ENCODE measurements around the gene HOXA6. TPM values are rescaled to one million over a fixed set of nuclear protein-coding genes. Genes with fewer than 3 reads are reported as not detected.

Gene HOXA6
- total RNA-seq, 1 donor from 2014 or later: not detected

- ATAC-seq (ENCODE audit: poor library complexity): no peak
- DNase-seq: no peak
- intact Hi-C loops (cut with DNase I): no loop called here
Measured at GRCh38 chr7:27118580-27118979, 29.0 kb downstream of the HOXA6 start.

DNA sequence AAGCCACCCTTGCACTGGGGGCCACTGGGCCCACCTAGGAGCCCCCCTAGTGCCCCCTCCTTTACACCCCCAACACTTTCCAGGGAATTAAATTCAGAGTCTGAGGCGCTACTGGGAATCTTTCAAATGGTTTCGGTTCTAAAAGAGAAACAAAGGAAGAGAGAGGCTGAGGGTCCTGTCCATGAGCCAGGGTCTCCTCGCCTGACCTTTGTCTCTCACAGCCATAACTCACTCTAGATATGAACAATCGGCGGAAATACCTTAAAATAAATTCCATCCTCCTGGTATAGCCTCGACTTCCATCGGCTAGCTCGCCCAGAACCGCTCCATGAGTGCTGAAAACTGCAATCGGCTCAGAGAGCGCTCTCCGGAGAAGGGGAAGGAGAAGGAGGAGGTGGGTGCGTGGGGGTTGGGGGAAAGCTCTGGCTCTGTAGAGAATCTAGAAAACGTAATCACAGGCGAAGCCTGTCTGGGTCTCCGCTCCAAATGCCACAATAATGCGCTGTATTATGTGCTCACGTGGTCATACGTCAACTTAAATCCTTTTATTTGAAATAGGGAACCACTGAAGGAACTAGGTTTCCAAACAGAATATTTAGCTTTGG is 29.6 kb downstream of the HOXA6 start:
- ATAC-seq (ENCODE audit: poor library complexity) (no peak), DNase-seq (no peak)

DNA sequence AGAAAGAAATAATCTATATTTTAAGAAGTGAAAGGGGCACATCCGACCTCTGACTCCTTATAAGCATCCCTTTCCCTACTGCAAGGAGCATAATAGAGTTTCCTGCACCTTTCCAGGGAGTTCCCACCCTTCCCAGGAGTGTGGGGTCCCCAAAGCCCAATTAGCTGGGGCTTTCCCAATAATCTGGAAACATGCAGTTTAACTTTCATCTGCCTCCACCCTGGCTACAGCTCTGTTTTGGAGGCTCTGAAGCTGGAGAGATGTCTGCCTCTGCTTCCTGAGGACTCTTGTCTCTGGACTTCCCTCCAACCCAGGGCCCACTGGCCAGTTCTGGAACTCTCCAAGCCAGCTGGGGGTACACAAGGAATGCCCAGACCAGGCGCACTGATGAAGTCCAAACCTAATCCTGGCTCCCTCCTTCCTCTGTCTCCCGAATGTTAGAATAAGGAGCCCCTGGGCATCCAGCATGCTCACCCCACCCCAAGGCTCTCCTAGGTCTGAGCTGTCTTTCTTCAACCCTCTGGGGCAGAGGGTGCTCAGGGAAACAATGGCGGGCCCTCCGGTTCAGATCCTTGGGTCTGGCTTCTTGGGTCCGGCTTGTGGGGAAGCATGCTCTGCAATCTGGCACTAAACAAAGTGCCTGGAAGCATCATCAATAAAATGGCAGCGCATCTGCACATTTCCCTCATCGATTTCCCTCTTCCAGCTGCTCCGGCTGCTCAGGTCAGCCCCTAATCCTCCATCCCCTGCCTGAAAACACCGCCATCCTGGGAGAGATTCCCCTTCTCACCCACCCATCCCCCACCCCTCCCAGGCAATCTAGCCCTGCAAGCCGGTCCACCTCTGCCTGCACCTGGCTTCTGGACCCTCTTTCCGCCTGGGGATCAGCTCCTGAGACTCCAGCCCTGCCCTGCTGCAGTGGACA is 30.4 kb downstream of the HOXA6 start:
- no peak for DNase-seq
- intact Hi-C loops (cut with DNase I): no loop called here
- ATAC-seq (ENCODE audit: poor library complexity): no peak

More for the DNA sequence above, 29.6 kb downstream of the HOXA6 start:
- intact Hi-C loops (cut with DNase I): no loop called here

DNA sequence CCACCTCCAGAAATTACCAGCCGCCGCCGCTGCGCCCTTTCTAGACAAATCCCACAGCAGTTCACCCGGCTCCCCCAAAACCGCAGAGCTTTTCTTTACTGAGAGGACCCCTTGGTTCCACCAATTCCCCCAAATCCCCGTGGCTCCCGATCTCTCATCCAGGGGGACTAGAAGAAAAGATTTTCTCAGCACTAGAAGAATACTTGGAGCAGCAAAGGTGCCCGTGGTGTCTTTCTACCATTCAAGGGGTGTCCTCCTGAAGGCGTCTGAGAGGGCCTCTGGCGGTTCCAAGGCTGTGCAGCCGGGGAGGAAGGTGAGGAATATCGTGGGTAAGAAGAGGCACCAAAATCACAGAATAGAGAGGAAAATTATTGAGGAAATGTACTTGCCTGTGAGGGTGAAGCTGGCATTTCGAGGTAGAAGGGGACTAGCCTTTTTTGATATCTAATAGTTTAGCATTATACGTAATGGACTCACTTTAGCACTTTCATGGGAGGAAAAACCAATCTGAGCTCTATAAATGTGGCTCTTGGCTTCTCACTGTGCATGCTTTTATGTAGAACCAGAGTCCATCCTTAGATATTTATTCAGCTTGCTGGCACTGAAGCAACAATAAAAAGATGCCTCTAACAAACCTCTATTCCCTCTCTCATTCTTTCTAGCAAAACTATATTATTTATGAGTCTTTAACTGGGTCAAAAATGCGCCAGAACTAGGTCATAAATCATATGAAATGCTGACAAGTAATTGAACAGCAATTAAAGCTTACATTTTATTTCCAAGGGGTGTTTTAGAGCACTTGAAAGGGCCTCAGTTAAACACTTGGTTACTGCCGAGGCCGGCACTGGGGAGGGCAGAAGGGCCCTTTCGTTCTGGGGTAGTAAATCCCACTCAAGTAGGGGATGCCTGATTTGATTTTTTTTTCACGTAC is 31.3 kb downstream of the HOXA6 start:
- ATAC-seq (ENCODE audit: poor library complexity) (no peak), DNase-seq (no peak)
- intact Hi-C loops (cut with DNase I): no loop called here

DNA sequence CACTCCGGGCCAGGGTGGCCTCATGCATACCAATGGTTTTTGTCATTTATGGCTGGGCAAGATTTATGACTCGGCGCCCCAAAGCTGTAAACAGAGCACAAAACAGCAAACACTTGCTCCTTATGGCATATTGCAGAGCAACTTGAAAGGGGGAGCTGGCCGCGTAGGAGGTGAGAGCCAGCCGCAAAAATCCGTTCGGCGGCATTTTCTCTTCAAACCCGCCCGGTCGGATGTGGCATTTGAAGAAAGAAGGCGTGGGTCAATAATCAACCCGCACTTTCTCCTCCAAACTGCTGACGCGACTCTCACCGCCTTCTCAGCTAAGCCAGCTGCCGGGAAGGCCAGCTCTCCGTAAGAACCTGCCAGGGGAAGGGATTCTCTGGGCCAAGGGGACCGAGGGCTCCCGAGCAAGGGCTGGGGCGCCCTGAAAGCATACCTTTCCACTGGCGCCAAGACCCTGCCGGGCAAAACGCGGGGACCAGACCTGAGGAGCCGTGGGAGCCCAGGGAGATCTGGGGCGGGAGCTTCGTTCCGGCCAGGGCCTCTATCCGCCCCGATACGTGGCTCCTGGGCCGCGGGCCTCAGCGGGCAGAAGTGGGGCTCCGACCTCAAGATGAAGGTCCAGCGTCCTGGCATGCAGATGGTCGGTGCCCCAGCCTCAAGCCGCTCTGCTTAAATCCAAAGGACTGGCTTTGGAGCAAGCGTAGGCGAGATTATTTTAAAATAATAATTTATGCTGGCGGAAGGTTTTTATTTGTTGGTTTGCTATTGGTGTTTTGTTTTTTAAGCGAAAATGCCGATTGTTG is 32.1 kb downstream of the HOXA6 start:
- intact Hi-C loops (cut with DNase I): no loop called here
- DNase-seq (no peak), ATAC-seq (ENCODE audit: poor library complexity) (no peak)

GRCh38 chr7:27114881-27115220 is 32.7 kb downstream of the HOXA6 start:
- DNase-seq (no peak), ATAC-seq (ENCODE audit: poor library complexity) (no peak)
- intact Hi-C loops (cut with DNase I): no loop called here

- no peak for DNase-seq
- intact Hi-C loops (cut with DNase I): no loop called here
- ATAC-seq (ENCODE audit: poor library complexity): no peak
Measured at GRCh38 chr7:27113991-27114769, 33.4 kb downstream of the HOXA6 start.

- intact Hi-C loops (cut with DNase I): no loop called here
- DNase-seq (no peak), ATAC-seq (ENCODE audit: poor library complexity) (peak; percentile 18)
Measured at GRCh38 chr7:27112955-27113949, 34.3 kb downstream of the HOXA6 start.

DNA sequence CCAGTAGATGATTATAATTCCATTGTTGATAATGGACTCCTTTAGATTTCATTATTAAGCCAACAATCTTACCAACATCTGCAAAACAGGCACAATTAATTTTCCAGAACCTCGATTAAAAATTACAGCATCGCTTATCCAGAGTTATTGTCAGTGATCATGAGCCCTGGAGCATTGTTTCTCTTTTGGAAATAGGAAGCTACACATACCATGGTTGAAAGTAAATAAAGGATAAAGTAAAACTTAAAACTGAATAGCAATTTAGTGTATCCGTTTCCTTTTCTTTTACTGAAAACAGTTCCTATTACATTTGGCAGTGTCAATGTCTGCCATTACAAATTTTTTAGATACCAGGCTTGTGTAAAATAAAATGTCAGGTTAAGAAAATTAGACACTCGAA is 35.2 kb downstream of the HOXA6 start:
- ATAC-seq (ENCODE audit: poor library complexity) (no peak), DNase-seq (no peak)
- intact Hi-C loops (cut with DNase I): no loop called here

DNA sequence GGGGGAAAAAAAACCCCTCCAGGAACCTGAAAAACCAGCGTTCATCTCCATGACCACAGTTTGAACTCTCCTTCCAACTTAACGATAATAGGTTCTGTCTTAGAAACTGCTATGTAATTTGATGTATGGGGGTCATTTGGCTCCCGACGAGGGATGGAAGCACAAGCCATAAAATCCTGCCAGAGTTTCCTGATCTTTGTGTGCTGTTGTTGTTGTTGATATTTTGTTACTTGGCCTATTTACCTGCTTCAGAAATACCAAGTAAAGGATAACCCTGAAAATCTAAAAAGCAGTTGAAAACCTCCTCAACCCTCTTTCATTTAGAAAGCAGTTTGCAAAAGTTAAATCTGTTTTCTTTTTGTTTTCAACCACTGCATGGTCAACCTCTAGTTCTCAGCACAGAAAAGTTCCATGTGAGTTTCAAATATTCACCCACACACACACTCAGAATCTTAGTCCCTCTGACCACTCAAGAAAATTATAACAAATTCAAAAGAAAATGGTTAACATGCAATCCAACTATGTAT is 35.8 kb downstream of the HOXA6 start:
- ATAC-seq (ENCODE audit: poor library complexity): no peak
- DNase-seq: no peak
- intact Hi-C loops (cut with DNase I): no loop called here

DNA sequence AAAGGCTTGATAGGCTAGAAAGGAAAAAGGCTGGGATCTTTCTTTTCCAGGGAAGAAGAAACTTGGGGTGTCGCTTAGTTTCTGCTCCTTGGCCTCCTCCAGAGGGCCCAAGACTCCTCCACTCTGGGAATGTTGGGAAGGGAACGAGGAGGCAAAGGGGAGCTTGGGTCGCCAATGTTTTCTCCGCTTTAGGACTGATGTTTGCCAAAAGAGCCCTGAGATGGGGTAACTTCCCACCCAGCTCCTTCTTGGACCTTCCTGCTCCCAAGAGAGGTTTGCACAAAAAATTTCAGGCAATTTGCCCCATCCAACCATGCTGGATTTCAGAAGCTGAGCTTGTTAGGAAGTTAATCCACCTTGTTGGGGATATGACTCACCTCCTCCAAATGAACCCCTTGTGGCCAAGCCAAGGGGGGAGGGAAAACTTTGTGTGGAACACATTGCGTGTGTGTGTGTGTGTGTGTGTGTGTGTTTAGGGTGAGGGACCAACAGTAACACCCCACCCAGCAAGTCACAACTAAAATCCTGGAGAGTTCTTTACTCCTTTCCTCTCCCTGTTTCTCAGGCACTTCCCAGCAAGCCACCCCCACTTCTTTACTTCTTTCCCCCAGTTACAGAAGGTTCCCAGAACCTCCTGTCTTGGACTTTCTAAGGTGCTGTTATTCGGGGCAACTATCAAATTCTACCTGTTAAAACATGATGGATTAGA is 36.4 kb downstream of the HOXA6 start:
- DNase-seq: no peak
- no peak for ATAC-seq (ENCODE audit: poor library complexity)
- intact Hi-C loops (cut with DNase I): no loop called here

DNA sequence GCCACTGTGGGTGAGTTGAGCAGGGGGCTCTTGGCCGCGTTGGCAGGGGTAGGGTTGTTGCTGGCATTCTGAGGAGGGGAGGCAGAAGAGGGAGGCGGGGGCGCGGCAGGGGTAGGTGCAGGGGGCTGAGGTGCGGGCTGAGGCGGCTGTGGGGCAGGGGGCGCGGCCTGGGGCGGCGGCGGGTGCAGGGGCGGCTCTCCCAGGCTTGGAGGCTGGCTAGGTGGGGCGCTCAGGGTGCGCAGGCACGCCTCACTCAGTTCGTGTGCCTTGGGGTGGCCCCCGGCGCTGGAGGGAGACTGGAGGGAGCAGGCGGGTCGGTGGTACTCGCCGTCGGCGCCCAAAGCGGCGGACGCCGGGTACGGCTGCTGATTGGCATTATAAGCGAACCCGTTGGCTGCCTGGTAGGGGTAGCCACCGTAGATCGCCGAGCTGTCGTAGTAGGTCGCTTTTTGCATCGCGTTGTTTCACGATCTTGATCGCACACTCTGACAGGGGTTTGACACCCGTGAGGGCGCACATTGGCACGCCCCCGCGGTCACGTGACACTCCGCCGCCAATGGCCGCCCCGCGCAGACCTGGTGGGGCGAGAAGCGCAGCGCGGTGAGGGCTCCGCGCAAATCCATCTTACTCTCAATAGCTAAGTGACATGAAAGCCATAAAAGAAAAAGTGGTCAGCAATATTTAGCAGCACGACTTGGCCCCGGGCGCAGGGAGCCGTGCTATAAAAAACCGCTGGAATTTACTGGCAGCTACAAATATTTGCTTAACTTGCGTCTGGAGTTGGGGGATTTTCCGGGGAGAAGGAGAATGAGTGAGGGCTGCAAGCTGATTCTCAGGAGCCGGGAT is 37.2 kb downstream of the HOXA6 start:
- intact Hi-C loops (cut with DNase I): no loop called here
- no peak for DNase-seq
- ATAC-seq (ENCODE audit: poor library complexity): no peak

DNA sequence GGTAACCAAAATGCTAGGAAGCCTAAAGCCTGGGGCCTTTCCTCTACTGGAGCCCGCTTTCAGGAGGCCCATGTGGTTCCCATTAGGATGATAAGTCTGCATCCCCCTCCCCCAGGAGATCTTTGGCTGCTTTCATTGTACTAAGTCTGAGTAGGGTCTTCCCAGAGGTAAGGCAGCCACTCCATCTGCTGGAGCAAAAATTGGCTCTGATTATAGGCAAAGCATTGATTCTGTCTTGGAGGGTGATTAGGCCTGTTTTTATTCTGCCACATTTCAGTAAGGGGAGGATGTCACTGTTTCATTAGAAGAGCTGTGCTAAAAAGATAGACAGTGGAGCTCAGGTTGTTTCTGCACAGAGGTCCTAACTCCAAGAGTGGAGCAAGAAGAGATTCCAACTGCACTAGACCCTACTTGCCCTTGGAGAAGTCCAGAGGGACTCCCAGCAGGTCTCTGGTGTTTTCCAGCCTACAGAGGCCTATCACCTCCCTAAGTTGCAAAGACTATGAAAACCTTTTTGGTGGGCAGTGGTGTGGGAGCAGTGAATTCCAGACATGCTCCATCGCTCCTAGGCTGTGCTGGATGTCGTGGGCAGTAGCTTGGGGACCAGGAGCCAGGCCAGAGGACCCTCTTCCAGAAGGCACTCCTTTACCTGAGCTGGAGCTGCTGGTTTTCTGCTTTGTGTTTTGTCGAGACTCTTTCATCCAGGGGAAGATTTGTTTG is 37.9 kb downstream of the HOXA6 start:
- intact Hi-C loops (cut with DNase I): no loop called here
- ATAC-seq (ENCODE audit: poor library complexity): no peak
- DNase-seq: no peak

GRCh38 chr7:27108390-27109127 is 39.0 kb downstream of the HOXA6 start:
- intact Hi-C loops (cut with DNase I): no loop called here
- ATAC-seq (ENCODE audit: poor library complexity) (peak; percentile 57), DNase-seq (no peak)

All from Right ventricle myocardium superior (tissue), 1 donor.